ENCODE data around the gene MTHFR. TPM values are rescaled to one million over a fixed set of nuclear protein-coding genes. Genes with fewer than 3 reads are reported as not detected.

The MTHFR gene
- total RNA-seq, 1 donor from 2014 or later: 45.4 TPM

GRCh38 chr1:11848373-11848700 lies 42.6 kb upstream of the MTHFR start:
- no peak for TF ChIP-seq CTCF (IDR thresholded peaks at IDR 0.05)
- ATAC-seq: no peak
- intact Hi-C loops (cut with DNase I): no loop called here
- Histone ChIP-seq H3K27me3 (peaks cover 8% of the 10 kb centered on the region), H3K27ac (no peak overlapping the region), H3K4me3 (no peak overlapping the region), H3K4me1 (no peaks in the 10 kb centered on the region), H3K36me3 (peaks cover 17% of the 10 kb centered on the region), H3K9me3 (no peaks in the 10 kb centered on the region)
- DNase-seq: no peak

GRCh38 chr1:11847667-11848372 lies 42.1 kb upstream of the MTHFR start, which contains the start of gene NPPA:
TSS of gene NPPA (minus strand) at chr1:11847783. CDS start at chr1:11847684, 99 bp downstream.
- Histone ChIP-seq H3K9me3 (no peaks in the 10 kb centered on the region), H3K27ac (no peak within 1 kb of the TSS), H3K27me3 (peaks cover 3% of the 10 kb centered on the region), H3K4me3 (no peak within 1 kb of the TSS), H3K4me1 (no peaks in the 10 kb centered on the region), H3K36me3 (peaks cover 18% of the 10 kb centered on the region)
- no peak for TF ChIP-seq CTCF (IDR thresholded peaks at IDR 0.05)
- DNase-seq (no peak), ATAC-seq (no peak)
- intact Hi-C loops (cut with DNase I): no loop called here

GRCh38 chr1:11845641-11846335 lies 40.0 kb upstream of the MTHFR start:
- intact Hi-C loops (cut with DNase I): no loop called here
- no peak for TF ChIP-seq CTCF (IDR thresholded peaks at IDR 0.05)
- Histone ChIP-seq H3K4me3 (no peak overlapping the region), H3K9me3 (no peaks in the 10 kb centered on the region), H3K4me1 (no peaks in the 10 kb centered on the region), H3K27me3 (no peaks in the 10 kb centered on the region), H3K27ac (no peak overlapping the region), H3K36me3 (peaks cover 39% of the 10 kb centered on the region)
- ATAC-seq: no peak
- DNase-seq: no peak

- peak; percentile 25 for ATAC-seq
- no peak for DNase-seq
- no peaks in the 10 kb centered on the region for H3K27me3 ChIP-seq
- H3K4me3 ChIP-seq: no peak overlapping the region
- intact Hi-C loops (cut with DNase I): no loop called here
- no peak overlapping the region for H3K27ac ChIP-seq
- H3K36me3 ChIP-seq: peaks cover 73% of the 10 kb centered on the region
- TF ChIP-seq CTCF (IDR thresholded peaks at IDR 0.05): no peak
- H3K4me1 ChIP-seq: no peaks in the 10 kb centered on the region
- no peaks in the 10 kb centered on the region for H3K9me3 ChIP-seq
These were observed 36.6 kb upstream of the MTHFR start for GRCh38 chr1:11842154-11843041.

GRCh38 chr1:11841245-11842153 lies 35.7 kb upstream of the MTHFR start:
- Histone ChIP-seq H3K27me3 (no peaks in the 10 kb centered on the region), H3K9me3 (no peaks in the 10 kb centered on the region), H3K4me3 (no peak overlapping the region), H3K27ac (no peak overlapping the region), H3K4me1 (no peaks in the 10 kb centered on the region), H3K36me3 (peaks cover 82% of the 10 kb centered on the region)
- intact Hi-C loops (cut with DNase I): no loop called here
- DNase-seq (no peak), ATAC-seq (no peak)
- no peak for TF ChIP-seq CTCF (IDR thresholded peaks at IDR 0.05)
